ENCODE data around the gene ATP6V1E1. TPM values are rescaled to one million over a fixed set of nuclear protein-coding genes. Genes with fewer than 3 reads are reported as not detected.

ATP6V1E1 gene
- total RNA-seq, 1 experiment from 2014 or later = 89.2 TPM

GRCh38 chr22:17607891-17608521, 20.5 kb downstream of the ATP6V1E1 start:
- no peak for DNase-seq
- no peak overlapping the region for H2BK12ac ChIP-seq (ENCODE audit: insufficient read length, low read depth, low read length)
- no peak overlapping the region for H3K27ac ChIP-seq (ENCODE audit: insufficient read length, low read depth, low read length)
- no peak overlapping the region for H4K91ac ChIP-seq (ENCODE audit: insufficient read length, low read depth, low read length)
- no peak overlapping the region for H2AK5ac ChIP-seq (ENCODE audit: insufficient read length, low read length)
- H4K8ac ChIP-seq (replicated peaks; ENCODE audit: insufficient read length, low read depth, low read length) = no peak overlapping the region
- H3K9me3 Mint-ChIP-seq = no peaks in the 10 kb centered on the region
- no peak overlapping the region for H3K4ac ChIP-seq (ENCODE audit: low read depth, low read length)
- no peak overlapping the region for H2BK15ac ChIP-seq (ENCODE audit: low read depth, low read length)
- WGBS (ENCODE audit: extremely low coverage, insufficient read length, low lambda C conversion rate) = no CpG with 5 or more reads among the region's 4 CpGs
- no peak overlapping the region for H2BK5ac ChIP-seq (ENCODE audit: insufficient read length, low read length)
- H3K27ac Mint-ChIP-seq = no peak overlapping the region
- H3K23ac ChIP-seq (ENCODE audit: insufficient read length, low read depth, low read length) = no peak overlapping the region
- H3K18ac ChIP-seq (ENCODE audit: insufficient read length, low read depth, low read length) = no peak overlapping the region
- H3K23me2 ChIP-seq (ENCODE audit: insufficient read length, low read depth, low read length, poor library complexity, severe bottlenecking) = no peaks in the 10 kb centered on the region
- no peak overlapping the region for H3K4me2 ChIP-seq (ENCODE audit: insufficient read depth, insufficient read length, low read length)
- H3K9ac ChIP-seq (ENCODE audit: extremely low read depth, insufficient read length, low read length) = no peak overlapping the region
- no peak overlapping the region for H2BK120ac ChIP-seq (ENCODE audit: low read depth, low read length, poor library complexity, severe bottlenecking)
- no peaks in the 10 kb centered on the region for H4K20me1 ChIP-seq (ENCODE audit: control insufficient read depth, insufficient read depth, insufficient read length)
- H3K79me2 ChIP-seq (ENCODE audit: insufficient read depth, low read length) = 0 out of 2 replicates have a peak, but pooled peaks cover 2% of the 10 kb centered on the region
- no peak overlapping the region for H3K56ac ChIP-seq (ENCODE audit: insufficient read length, low read depth, low read length)
- peaks cover 3% of the 10 kb centered on the region for H3K79me1 ChIP-seq (ENCODE audit: insufficient read depth, low read depth, low read length, poor library complexity, severe bottlenecking)
- H3K9me3 ChIP-seq (ENCODE audit: control insufficient read depth, low read depth, low read length) = no peaks in the 10 kb centered on the region
- H3K4me1 Mint-ChIP-seq = no peaks in the 10 kb centered on the region
- H2AFZ ChIP-seq (ENCODE audit: low read length) = no peak overlapping the region
- no peak for TF ChIP-seq CTCF (conservative IDR thresholded peaks at IDR 0.05)
- no peak overlapping the region for H3T11ph ChIP-seq (ENCODE audit: low read length)
- no peaks in the 10 kb centered on the region for H3K27me3 ChIP-seq (ENCODE audit: insufficient read depth, low read length)
- H3K36me3 Mint-ChIP-seq (ENCODE audit: insufficient read depth in 1 of 3, low read depth in 3 of 3) = peaks cover 6 to 38% (median 33%) of the 10 kb centered on the region in 3 experiments; a peak in 6 of 7 replicates
- H3K27me3 Mint-ChIP-seq (ENCODE audit: low read depth) = no peaks in the 10 kb centered on the region
- H3K4me1 ChIP-seq (ENCODE audit: insufficient read depth, low read length) = no peaks in the 10 kb centered on the region
- H3K4me3 Mint-ChIP-seq = no peak overlapping the region
- no peak overlapping the region for H4K5ac ChIP-seq (ENCODE audit: insufficient read length, low read depth, low read length)
- no peak overlapping the region for H2BK20ac ChIP-seq (ENCODE audit: low read depth, low read length, poor library complexity, severe bottlenecking)
- H3K14ac ChIP-seq (ENCODE audit: insufficient read depth, low read length) = no peak overlapping the region
